GM20431 (cell line): ENCODE data around the gene MARS1.

Source experiments
- in situ Hi-C: fragments of 300-500 bp; cut with MseI, MboI; formaldehyde crosslinking; loops from one replicate; pipeline ENCODE4 v1.15.0; 2020; ENCODE audit warnings: low sequenced_read_pairs; ENCODE audit not compliant: unreplicated experiment

MARS1 gene

GRCh38 chr12:57524814-57525614, 37.1 kb downstream of the MARS1 start:
- in situ Hi-C loops: no loop called here

- in situ Hi-C loops: no loop called here
These were observed 37.9 kb downstream of the MARS1 start for GRCh38 chr12:57525615-57526383.

GRCh38 chr12:57526477-57527126, 38.7 kb downstream of the MARS1 start:
- in situ Hi-C loops: no loop called here

- in situ Hi-C loops: no loop called here
These were observed 39.3 kb downstream of the MARS1 start for GRCh38 chr12:57527184-57527583.

- in situ Hi-C loops: no loop called here
These were observed 40.3 kb downstream of the MARS1 start for GRCh38 chr12:57528176-57528575.

GRCh38 chr12:57528831-57529555, 41.1 kb downstream of the MARS1 start:
- in situ Hi-C loops: no loop called here

- in situ Hi-C loops: no loop called here
These were observed 42.0 kb downstream of the MARS1 start for GRCh38 chr12:57529831-57530230.

- in situ Hi-C loops: no loop called here
These were observed 42.7 kb downstream of the MARS1 start for GRCh38 chr12:57530396-57531142.

GRCh38 chr12:57531836-57532235, 44.0 kb downstream of the MARS1 start:
- in situ Hi-C loops: no loop called here

- in situ Hi-C loops: no loop called here
These were observed 45.2 kb downstream of the MARS1 start for GRCh38 chr12:57533108-57533507.

- in situ Hi-C loops: no loop called here
These were observed 46.4 kb downstream of the MARS1 start for GRCh38 chr12:57534250-57534649.

GRCh38 chr12:57534991-57535543, 47.2 kb downstream of the MARS1 start:
- in situ Hi-C loops: no loop called here

GRCh38 chr12:57535764-57536596, 48.1 kb downstream of the MARS1 start:
- in situ Hi-C loops: no loop called here

GRCh38 chr12:57536597-57536942, 48.7 kb downstream of the MARS1 start:
- in situ Hi-C loops: no loop called here

GRCh38 chr12:57539134-57539768, 51.4 kb downstream of the MARS1 start:
- in situ Hi-C loops: no loop called here

- in situ Hi-C loops: no loop called here
These were observed 53.1 kb downstream of the MARS1 start for GRCh38 chr12:57541001-57541400.

- in situ Hi-C loops: no loop called here
These were observed 53.8 kb downstream of the MARS1 start for GRCh38 chr12:57541717-57542116.

GRCh38 chr12:57543581-57543980, 55.7 kb downstream of the MARS1 start:
- in situ Hi-C loops: no loop called here
